DMS114 treated with DMSO at 0.1 percent for 48 hours (cell line): ENCODE results near the gene POLRMT.
"Not testable (repeated sequence)": the region's sequence is repeated elsewhere in the genome, so short reads cannot be mapped to it uniquely, and the experiment has no call there.

Experiments used
- DNase-seq: peaks from one replicate; lab custom pipeline; 2025; ENCODE audit not compliant: unreplicated experiment; lab: John Stamatoyannopoulos, UW

POLRMT gene

DNA sequence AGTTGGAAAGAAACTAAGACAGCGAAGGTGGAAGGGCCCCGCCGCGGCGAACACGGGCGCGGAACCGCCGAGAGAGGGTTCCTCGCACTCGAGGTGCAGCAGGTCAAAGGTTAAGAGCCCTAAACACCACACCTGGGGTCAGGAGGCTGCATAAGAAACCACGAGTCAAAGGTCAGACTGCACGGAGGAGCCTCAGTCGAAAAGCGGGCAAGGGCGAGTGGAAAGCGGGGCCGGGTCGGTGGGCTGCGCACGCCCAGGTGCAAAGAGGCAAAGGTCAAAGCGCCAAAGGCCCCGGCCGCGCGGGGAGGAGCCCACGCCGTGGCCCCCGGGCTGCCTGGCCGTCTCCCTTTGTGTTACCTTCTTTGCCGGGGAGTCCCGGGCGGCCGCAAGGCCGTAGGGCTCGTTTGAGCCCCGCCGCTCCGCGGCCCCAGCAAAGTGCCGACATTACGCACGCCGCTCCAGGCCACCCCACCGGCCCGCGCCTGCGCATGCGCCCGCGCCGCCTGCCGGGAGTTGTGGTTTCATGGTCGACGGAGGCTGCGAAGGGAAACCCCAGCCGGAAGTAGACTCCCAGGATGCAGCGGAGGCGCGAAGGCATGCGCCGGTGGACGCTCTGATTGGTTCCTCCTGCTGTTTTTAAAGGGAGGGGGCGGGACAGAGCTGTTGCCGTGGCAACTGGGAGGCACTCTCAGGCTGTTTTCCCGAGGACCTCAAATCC lies at the start of gene POLRMT:
TSS of gene POLRMT (minus strand) at position 470 of the 718 bp plus-strand sequence. CDS start at position 445, 25 bp downstream.
- peak; percentile 78 for DNase-seq

DNA sequence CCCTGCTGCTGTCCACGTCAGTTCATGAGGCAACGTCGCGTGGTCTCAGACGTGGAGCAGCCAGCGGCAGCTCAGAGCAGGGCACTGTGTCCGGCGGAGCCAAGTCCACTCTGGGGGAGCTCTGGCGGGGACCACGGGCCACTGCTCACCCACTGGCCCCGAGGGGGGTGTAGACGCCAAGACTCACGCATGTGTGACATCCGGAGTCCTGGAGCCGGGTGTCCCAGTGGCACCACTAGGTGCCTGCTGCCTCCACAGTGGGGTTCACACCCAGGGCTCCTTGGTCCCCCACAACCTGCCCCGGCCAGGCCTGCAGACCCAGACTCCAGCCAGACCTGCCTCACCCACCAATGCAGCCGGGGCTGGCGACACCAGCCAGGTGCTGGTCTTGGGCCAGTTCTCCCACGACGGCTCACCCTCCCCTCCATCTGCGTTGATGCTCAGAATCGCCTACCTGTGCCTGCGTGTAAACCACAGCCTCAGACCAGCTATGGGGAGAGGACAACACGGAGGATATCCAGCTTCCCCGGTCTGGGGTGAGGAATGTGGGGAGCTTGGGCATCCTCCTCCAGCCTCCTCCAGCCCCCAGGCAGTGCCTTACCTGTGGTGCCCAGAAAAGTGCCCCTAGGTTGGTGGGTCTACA lies 49.5 kb upstream of the POLRMT start:
- no peak for DNase-seq

DNA sequence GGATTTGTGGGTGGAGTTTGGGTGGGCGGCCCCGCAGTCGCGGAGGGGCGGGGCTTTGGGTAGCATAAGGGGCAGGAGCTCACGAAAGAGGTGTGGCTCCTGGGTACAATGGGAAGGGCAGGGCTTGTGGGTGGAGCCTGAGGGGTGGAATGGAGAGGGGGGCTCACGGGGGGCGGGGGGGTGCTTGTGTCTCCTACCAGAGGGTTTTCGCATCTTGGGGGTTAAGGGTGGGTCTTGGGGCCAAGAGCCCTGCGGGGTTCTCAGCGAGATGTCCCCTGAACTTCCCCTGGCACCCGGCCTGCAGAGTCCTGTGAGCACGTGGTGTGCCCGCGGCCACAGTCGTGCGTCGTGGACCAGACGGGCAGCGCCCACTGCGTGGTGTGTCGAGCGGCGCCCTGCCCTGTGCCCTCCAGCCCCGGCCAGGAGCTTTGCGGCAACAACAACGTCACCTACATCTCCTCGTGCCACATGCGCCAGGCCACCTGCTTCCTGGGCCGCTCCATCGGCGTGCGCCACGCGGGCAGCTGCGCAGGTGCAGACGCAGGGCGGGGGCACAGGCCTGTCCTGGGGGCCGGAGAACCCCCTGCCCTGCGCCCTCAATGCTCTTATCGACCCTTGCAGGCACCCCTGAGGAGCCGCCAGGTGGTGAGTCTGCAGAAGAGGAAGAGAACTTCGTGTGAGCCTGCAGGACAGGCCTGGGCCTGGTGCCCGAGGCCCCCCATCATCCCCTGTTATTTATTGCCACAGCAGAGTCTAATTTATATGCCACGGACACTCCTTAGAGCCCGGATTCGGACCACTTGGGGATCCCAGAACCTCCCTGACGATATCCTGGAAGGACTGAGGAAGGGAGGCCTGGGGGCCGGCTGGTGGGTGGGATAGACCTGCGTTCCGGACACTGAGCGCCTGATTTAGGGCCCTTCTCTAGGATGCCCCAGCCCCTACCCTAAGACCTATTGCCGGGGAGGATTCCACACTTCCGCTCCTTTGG lies 48.0 kb upstream of the POLRMT start:
- DNase-seq = no peak

DNA sequence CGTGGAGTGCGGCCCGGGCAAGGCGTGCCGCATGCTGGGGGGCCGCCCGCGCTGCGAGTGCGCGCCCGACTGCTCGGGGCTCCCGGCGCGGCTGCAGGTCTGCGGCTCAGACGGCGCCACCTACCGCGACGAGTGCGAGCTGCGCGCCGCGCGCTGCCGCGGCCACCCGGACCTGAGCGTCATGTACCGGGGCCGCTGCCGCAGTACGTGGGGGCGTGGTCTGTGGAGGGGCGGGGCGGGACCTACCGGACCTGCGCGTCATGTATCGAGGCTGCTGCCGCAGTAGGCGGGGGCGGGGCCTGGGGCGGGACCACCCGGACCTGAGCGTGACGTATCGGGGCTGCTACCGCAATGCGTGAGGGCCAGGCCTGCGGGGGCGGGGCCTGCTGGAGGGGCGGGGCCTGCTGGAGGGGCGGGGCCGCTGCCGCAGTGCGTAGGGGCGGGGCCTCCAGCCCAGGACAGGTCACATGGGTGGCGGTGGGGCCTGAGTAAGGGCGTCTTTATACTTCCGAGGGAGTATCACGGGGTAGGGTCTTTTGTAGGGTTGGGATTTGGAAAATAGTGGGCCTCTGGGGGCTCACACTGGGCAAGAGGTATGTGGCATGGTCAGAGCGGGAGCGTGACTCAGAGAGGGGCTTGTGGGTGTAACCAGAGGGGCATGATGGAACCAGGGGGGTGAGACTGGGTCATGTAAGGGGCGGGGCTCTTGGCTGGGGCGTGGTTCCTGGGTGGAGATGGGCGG lies 47.1 kb upstream of the POLRMT start:
- DNase-seq = peak; percentile 76

DNA sequence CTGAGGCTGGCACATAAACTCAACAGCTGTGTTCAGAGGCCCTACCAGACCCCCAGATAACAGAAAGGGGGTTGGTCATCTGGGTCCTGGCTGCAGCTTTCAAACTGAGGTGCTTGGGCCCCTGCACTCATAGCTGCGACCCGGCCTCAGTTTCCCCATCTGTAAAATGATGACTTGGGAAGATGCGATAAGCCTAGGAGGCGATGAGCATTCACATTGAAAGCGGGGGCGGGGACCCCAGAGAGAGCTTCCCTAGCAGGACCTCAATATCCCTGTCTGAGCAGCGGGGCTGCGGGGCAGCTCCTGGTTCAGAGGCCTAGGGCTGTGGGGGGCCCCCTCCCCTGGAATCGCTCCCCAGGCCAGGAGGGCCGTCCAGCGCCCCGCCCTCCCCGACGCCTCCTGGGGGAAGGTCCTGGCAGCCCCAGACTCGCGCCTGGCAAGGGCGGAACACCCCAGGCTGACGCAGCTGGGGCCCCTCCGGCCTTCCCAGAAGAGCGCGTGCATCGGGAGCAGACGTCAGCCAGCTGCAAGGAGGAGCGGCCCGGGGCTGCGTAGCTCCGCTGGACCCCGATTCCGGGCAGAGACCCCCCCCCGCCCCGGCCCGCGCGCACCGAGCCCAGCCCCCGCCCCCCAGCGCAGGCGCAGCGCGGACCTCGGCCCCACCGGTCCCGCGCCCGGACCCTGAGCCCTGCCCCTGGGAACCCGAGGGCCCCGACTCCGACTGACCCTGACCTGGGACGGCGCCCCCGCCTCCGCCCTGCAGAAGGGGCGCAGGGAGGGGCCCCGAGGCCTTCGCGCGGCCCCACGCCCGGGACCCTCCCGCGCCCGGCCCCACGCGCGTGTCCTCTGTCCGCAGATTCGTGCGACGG lies 46.3 kb upstream of the POLRMT start:
- DNase-seq = no peak

DNA sequence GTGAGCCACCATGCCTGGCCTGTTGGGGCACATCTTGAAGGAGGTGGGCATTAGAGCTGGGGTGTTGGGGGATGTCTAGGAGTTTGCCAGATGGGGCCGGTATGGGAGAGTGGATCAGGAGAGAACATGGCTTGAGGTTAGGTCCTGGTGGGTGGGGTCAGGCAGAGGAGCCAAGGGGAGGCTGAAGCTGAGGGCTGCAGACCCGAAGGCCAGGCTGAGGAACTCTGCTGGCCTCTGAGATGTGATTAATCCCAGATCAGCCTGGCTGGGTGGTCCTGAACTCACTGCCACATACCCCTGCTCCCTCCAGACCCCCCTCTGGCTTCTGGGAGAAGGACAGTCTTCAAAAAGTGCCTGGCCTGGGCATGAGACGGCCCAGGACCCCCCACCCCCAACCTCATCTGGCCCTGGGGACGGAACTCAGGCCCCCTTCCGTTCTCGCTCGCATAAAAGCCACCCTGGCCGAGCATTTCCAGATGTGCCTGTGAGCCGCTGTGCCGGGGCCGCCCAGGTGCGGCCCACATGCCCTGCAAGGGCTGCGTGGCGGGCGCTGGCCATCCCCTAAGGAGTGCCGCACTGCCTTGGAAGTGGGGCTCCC lies 45.6 kb upstream of the POLRMT start:
- no peak for DNase-seq

DNA sequence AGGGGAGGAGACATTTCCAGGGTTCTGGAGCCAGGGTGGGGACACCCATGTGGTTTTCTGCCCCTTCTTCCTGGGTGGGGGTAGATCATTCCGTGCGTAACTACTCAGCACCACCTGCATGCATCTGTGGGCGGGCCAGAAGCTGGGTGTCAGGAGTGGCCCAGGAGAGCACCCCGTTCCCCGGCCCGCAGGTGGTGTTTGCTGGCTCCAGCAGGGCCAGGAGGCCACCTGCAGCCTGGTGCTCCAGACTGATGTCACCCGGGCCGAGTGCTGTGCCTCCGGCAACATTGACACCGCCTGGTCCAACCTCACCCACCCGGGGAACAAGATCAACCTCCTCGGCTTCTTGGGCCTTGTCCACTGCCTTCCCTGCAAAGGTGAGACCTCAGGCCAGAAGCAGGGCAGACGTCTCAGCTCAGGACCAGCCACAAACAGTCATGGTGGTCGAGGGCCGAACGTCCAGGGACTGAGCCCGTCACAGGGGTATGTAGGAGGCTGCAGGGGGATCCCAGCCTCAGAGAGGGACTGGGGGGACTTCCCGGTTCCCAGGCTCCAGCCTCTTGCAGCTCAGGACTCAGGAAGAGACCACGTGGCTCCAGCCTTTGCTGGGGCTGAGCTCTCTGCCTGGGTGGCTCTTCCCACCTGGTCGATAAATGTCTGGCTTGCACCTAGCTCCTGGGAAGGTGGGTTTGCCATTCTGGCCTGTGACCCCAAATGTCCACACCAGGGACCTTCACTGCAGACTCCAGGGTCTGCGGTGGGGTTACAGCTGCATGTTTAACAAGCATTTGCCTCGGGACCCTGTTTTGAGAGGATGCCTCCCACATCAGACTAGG lies 44.5 kb upstream of the POLRMT start:
- DNase-seq = no peak

DNA sequence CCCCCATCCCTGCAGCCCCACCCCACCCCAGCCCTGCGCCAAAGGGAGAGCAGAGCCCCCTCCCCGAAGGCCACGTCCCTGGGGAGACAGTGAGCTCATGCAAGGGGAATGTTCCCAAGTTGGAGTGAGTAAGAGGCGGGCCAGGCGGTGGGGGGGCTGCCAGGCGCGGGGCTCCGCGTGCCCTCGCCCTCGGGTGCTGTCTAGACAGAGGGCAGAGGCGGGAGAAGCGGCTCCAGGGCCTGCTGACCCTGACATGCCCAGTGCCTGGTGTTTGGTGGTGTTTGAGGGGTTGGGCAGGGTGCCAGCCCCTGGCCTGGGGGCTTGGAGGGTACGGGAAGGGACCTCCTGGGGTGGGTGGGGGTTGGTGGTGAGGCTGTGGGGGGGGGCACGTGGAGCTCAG lies 43.9 kb upstream of the POLRMT start:
- no peak for DNase-seq

DNA sequence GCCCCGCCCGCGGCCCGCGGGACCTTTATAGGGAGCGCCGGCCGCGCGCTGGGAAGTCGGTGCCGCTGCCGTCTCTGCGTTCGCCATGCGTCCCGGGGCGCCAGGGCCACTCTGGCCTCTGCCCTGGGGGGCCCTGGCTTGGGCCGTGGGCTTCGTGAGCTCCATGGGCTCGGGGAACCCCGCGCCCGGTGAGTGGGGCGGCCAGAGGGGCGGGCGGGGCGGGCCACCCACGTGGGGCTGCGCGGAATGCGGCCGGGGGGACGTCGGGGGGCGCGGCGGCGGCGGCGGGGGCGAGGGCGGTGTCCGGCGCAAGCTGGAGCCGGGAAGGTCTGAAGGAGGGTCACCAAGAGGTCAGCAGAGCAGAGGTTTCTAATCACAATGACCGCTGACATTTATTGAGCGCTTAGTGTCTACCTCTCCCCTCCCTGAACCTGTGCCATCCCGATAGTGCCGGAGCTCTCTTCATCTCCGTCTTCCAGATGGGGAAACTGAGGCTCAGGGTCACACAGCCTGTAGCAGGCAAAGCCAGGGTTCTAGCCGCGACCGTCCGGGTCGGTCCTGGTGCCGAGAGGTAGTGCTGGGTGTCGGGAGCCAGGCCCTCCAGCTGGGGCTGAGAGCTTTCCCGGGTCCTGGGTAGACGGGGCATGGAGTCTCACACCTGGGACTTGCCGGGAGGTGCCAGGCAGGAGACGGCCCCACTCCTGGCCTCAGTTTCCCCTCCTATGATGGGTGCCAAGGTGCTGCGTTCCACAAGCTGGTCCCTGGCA lies 43.2 kb upstream of the POLRMT start, which contains the start of gene FSTL3:
TSS of gene FSTL3 (plus strand) at position 54 of the 767 bp plus-strand sequence. CDS start at position 86, 32 bp downstream.
- no peak for DNase-seq

DNA sequence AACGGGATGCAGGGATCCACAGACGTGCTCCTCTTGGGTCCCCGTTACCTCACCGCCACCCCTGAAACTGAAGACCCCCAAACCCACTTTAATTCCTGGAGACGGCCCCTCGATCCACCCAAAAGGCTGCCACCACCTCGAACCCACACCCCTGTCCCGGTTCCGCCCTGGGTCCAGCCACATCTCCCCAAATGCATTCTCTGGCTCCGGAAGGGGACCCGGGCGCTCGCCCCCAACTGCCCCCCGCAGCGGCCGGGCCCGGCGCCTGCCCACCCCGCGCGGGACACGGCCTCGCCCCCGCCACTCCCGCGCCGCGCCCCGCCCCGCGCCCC lies 42.6 kb upstream of the POLRMT start:
- no peak for DNase-seq

DNA sequence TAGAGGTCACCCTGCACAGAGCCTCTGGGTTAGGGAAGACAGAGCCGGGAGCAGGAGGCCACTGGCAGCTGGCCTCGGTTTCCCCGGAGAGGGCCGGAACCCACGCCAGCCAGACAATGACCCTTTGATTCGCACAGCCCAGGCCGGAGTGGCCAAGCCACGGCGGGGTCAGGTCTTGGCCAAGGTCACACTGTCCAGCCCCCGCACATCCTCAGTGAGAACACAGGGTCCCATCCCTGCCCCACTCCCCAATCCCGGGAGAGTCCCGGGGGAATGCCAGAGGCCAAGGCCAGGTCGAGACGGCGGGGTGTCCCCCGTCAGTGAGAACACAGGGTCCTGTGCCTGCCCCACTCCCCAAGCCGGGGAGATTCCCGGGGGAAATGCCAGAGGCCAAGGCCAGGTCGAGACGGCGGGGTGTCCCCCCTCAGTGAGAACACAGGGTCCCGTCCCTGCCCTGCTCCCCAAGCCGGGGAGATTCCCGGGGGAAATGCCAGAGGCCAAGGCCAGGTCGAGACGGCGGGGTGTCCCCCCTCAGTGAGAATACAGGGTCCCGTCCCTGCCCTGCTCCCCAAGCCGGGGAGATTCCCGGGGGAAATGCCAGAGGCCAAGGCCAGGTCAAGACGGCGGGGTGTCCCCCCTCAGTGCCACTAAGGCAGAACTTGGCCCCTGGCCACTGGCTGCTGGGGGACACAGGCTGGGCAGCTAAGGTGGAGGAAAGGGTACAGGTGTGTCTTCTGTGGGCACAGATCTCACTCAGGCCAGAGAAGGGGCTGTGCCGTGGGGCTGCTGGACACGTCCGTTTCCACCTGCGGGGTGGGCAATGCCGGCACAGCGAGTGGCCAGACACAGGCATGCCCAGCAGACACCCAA lies 41.2 kb upstream of the POLRMT start:
- DNase-seq = no peak

DNA sequence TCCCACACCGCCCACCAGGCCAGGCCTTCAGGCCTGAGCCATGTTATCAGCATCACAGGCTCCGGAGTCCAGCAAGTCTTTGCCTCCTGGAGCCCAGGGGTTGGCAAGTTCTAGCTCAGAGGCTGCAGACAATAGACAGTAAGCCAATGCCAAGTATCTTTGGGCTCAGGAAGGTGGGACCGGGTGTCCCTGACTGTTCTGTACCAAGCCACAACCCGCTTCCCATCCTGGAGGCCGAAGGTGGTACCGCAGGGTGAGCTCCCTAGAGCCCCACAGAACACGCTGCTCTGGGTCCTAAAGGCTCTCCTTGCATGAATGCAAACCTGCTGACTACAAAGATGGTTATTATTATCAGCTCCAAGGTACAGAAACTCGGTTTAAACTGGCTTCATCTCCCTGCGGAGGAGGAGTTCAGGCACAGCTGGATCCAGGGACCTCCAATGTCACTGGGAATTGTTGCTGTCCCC lies 37.3 kb upstream of the POLRMT start:
- DNase-seq = no peak

DNA sequence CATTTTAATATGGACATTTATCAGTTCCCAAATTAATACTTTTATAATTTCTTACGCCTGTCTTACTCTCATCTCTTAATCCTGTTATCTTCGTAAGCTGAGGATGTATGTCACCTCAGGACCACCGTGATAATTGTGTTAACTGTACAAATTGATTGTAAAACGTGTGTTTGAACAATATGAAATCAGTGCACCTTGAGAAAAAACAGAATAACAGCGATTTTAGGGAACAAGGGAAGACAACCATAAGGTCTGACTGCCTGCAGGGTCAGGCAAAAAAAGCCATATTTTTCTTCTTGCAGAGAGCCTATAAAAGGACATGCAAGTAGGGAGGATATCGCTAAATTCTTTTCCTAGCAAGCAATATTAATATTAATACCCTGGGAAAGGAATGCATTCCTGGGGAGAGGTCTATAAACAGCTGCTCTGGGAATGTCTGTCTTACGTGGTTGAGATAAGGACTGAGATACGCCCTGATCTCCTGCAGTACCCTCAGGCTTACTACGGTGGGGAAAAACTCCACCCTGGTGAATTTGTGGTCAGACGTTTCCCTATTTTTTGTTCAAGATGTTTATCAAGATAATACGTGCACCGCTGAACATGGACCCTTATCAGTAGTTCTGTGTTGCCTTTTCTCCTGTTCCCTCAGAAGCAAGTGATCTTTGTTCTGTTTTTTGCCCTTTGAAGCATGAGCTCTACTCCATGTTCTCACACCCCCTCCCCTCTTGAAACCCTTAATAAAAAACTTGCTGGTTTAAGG lies 35.5 kb upstream of the POLRMT start:
- DNase-seq = not testable (repeated sequence)

DNA sequence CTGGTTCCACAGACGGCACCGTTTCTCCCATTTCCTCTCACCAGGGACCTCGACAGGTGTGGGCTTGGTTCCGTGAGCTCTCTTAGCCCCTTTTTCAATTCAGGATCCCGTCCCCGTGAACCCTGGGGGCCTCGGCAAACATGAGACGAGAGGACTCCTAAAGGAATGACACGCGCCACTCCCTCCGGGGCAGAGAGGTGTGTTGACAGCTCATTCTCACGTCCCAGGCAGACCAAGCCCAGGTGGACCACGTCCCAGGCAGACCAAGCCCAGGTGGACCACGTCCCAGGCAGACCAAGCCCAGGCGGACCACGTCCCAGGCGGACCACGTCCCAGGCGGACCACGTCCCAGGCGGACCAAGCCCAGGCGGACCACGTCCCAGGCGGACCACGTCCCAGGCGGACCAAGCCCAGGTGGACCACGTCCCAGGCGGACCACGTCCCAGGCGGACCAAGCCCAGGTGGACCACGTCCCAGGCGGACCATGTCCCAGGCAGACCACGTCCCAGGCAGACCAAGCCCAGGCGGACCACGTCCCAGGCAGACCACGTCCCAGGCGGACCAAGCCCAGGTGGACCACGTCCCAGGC lies 33.7 kb upstream of the POLRMT start:
- DNase-seq = not testable (repeated sequence)

DNA sequence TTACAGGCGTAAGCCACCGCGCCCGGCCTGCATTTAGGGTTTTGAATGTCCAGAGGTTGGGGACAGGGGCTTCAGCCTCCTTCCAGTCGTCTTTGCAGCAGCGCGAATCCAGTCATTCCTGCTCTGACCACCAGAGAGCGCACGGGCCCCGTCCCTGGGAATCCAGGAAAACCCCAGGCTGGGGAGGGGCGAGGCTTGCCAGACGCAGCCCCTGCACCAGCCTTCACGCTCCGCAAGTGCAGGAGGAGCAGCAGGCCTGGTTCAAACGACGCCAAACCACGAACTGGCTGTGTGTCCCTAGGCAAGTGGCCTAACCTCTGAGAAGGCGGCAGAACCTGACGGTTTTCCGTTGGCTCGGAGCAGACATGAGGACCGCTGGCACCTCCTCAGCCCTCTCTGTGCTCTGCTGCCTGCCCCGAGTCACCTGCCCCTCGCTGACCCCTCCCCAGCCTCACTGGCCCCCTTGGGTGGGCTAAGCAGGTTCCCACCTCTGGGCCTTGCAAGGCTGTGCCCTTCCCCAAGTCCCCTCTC lies 31.6 kb upstream of the POLRMT start:
- DNase-seq = peak; percentile 62
